Urothelium cell line (cell line): ENCODE measurements around the gene CASP3.

Source experiments
- DNase-seq: peaks from one replicate; pipeline ENCODE4 v3.0.0; 2011; ENCODE audit warnings: low spot score, mixed read lengths
- FAIRE-seq: peaks from 2 replicates; lab custom pipeline; 2011; peaks lifted over from hg19 to GRCh38; lab: Jason Lieb, UNC

Gene CASP3

DNA sequence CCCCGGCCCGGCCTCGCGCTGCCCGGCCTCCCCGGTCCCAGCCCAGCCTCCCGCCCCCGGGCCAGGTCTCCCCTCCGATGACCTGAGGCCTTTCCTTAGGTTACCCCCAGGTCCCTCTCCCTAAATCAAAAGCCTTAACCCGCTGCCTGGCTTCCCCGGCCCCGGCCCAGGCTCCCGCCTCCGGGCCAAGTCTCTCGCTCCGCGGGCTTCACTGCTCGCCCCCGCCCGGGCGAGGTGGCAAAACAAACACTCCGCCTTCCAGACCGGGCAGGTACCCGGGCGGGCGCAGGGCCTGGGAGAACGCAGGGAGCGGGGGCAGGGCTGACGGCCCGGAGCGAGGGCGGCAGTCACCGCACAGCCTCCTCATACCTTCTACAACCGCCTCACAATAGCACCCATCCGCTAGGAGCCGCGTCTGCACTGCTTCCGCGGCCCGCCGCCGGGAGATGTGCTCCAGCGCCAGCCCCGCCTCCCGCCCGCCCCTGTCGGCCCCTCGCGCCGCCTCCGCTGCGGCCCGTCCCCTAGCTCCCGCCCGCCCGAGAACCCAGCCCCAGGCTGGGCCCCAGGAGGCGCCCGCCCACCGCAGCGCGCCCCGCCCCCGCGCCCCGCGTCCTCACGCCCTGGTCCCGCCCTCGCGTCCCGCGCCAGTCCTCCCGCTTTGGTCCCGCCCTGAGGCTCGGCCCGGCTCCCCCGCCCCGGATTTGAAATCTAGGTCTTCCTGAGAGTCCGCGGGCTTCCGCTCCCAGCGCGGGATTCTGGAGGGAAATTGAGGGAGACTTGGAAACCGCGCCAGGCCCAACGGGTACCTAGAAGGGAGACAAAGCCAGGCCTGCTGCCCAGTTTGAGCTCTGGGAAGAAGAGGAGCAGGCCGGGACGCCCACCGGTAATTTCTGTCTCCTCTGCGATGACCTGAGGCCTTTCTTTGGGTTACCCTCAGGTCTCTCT lies at the start of gene CASP3, which contains the start of gene PRIMPOL:
Gene CASP3 (minus strand): TSS at position 422 of the 945 bp plus-strand sequence. CDS start 10,994 bp downstream, outside the sequence.
Gene PRIMPOL (plus strand): TSS at position 713 of the 945 bp plus-strand sequence. CDS start 7,403 bp downstream, outside the sequence.
- FAIRE-seq, result no peak
- peak; percentile 92 for DNase-seq

DNA sequence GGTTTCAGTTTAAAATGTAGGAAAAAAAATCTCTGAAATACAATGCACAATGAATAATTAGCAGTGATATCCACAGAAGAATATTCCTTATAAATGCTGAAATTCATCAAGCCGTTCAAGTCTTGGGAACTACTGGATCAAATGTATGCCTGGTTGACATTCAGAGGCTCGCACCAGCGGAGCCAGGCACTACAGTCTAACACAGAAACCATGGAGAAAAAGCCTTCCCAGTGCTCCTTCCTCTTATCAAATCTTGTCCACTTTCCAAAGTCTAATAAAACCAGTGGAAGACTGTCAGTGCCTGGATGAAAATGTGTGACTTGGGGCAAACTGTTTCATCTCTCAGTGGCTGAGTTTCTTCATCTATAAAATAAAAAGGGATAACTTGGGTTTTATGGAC lies 48.7 kb upstream of the CASP3 start:
- FAIRE-seq (no peak), DNase-seq (no peak)

DNA sequence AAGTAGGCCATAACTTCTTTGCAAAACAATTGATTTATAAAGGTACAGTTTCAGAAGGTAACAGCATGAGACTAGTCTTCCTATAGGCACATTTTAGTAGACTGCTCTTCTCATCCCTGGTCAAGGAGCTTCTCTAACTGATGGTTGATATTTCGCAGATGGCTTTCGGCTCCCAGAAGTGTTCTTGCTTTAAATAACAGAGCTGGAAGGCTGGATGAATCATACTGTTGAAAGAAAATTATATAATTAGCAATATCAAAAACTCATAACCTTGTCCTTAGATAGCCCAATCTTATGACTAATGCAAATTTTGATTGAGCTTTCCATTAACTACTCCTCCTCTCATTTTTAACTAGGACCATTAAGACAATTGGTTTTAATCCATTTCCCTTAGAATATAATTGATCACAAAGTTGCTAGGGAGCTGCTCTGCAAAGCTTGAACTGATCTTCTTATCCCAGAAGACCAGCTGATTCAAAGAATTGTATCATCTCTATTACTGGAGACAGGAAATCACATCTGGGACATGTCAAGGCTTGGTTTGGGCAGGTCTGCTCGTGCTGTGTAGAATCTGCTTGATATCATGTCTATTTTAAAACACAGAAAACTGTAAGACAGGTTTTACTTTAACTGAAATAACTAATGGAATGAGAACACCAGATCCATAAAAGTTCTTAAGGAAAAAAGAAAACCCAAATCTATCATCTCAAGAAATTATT lies 46.1 kb upstream of the CASP3 start:
- FAIRE-seq (no peak), DNase-seq (no peak)

DNA sequence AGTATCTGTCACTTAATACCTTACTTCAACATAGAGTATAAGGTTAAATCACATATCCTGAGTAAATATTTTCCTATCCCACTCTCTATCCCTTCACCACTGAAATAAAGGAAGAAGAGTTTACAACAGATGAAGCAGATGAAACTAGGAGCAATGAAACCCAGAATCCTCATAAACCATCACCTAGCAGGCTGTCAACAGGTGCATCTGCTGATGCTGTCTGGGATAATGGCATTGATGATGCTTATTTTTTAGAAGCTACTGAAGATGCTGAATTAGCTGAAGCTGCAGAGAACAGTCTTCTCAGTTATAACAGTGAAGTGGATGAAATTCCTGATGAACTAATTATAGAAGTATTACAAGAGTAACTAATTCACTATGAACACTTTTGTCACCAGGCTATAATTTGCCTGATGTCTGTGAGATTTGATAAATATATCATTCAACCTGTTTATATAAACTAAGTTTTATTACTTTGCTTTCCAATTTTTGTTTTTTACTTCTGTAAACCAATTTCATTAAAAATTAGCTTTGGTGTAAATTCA lies 45.2 kb upstream of the CASP3 start:
- DNase-seq (no peak), FAIRE-seq (no peak)

DNA sequence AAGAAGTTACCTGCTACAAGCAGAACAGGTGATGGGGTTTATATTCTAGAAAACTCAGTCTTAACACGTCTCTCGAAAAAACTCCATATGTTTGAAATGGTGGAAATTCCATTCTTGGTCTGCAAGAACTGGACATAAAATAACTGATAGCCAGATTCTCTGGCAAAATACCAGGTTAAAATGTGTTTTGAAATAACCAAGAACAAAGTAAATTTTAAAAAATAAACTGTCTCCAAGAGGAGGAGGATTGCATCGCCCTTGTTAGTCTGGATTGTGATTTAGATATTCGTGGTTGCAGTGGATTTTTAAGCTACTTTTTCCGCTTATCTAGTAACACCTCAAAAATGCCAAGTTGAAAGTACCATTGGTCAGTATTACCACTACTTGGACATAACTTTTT lies 43.8 kb upstream of the CASP3 start:
- FAIRE-seq (no peak), DNase-seq (no peak)

DNA sequence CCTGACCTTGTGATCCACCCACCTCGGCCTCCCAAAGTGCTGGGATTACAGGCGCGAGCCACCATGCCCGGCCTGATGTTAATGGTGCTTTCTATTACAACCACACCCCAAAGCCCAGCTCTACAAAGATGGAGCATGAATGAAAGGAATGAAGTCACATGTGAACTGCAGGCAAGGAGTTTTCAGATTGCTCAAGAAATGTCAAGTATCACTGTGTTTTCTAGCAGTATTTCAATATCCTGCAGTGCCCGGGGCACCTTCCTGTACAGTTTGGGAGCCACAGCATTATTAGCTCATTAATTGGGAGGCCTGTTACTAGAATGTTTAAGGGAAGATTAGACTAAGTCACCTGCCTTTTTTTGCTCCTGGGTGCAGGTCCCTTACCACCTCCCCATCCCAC lies 40.4 kb upstream of the CASP3 start:
- DNase-seq (no peak), FAIRE-seq (no peak)

DNA sequence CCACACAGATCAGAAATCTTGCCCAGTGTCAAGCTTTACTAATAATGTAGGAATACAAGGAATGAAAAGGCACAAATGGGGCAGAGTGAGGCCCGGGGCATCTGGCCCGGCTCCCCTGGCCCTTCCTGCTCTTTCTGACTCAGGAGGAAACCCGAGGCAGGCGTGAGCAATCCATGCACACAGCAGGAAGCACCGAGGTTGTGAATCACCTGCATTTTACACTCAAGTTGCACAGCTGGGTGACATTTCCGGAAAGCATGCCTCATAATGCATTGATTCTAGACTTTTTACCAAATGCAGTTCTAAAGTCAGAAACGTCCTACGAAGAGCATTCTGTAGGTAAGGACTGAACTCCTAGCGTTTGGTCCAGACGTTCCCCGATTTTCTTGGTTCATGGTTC lies 39.2 kb upstream of the CASP3 start:
- no peak for FAIRE-seq
- DNase-seq, result peak; percentile 74

DNA sequence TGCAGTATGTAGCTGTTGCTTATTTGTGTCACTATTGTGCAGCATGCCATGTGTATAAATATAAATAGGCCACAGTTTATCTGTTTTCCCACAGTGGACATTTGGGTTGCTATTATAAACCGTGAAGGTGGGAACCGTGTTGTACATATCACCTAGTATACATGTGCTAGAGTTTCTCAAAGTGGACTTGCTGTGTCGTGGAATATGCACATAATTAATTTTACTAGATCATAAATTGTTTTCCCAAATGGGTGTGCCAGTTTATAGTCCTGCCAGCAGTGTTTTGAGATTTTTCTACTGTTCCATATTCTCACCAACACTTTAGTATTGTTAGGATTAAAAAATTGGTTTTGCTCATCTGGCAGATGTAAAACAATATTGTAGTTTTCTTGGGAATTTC lies 38.8 kb upstream of the CASP3 start:
- FAIRE-seq, result no peak
- no peak for DNase-seq

DNA sequence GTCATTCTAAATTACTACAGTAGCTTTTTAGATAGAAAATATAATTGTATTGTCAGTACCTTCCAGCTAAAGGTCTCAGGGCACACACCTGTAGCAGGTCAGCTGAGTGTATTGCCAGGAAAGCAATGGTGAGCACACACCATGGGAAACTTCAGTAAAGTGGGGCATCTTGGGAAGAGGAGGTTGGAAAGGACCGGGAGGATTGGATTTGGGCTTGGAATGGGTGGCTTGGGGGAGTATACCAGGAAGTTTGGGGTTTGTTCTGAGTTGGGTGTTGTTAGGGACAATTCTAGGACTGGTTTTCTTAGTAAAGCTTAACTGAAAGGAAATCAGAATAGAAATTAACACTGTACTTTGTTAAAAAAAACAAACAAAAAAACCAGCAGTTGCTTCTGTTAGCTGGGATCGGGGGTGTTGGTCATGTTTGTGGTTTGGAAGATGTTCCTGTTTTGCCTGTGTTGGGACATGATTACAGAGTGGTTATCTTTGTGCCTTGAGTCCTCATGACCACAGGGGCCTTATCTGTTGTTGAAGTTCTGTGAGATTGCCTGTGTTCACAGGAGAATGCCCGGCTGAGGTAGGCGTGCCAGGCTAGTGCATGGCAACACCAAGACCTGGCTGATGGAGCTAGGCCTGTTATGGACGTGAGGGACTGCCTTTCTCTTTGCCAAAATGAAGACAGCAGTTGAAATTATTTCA lies 35.4 kb upstream of the CASP3 start:
- FAIRE-seq (no peak), DNase-seq (no peak)

DNA sequence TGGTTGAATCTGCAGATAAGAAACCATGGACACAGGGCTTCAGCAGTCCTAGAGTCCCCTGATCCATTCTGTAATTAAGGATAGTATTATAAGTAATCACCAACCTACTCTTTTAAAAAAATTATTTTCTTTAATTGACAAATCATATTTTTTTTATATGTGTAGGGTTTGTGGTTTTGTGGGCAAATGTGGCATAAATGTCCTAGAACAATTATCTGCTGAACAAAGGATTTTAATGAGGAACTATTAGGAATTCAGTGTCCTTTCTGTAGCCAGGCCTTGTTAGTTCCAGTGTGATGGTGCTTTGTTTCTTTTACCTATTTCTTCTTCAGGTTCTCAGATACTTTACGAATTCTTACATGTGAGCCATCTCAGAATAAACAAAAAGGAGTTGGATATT lies 32.7 kb upstream of the CASP3 start:
- DNase-seq (no peak), FAIRE-seq (no peak)

DNA sequence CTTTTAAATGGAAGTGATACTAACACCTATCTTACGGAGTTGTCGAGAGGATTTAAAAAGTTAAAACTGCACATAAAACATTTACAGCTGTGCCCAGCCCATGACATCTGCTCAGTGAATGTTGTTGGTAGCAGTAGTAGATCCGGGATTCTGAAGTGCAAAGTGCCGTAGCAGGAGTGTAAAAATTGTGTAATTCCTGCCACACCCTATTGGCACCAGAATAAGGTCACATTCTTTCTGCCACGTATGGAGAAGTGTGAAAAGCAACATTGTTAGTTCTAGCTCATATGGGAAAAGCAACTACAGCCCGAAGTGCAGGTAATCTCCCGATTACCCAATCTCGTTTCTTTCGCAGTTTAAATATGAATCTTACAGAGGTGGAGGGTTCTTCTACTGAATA lies 31.5 kb upstream of the CASP3 start:
- FAIRE-seq (no peak), DNase-seq (no peak)

DNA sequence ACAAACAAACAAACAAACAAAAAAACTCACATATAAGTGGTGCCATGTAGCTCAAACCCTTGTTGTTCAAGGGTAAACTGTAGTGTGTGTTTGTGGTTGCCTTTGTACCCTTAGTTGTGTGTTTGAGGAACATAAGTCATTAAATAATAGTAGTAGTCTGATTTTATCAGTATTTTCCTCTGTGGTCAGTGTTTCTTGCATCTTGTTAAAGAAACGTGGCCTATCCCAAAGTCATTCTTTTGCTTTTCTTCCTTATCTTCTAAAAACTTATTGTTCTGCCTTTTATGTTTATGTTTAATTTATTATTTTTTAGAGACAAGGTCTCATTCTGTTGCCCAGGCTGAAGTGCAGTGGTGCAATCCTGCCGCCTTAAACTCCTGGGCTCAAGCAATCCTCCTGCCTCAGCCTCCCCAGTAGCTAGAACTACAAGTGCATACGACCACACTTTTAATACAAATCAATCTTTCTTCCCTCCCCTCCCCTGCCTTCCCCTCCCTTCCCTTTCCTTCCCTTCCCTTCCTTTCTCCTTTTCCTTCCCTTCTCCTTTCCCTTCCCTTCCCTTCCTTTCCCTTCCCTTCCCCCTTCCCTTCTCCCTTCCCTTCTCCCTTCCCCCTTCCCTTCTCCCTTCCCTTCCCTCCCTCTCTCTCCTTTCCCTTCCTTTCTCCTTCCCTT lies 26.7 kb upstream of the CASP3 start:
- no peak for DNase-seq
- FAIRE-seq, result no peak

DNA sequence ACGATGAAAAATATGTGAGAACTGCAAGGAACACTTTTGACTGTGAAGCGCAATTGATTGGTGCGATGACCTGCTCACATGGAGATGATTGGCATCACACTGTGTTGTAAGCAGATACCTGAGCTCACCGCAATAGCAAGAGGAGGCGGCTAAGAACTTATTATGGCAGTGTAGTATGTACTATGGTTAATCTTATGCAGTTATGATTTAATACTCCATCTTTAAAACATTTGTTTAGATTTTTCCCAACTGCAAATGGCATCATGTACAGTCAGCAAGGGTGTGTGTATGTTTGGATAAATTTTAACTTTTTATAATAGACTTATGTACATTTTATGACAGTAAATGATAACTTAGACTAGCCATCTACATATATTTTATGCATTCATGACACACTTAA lies 25.8 kb upstream of the CASP3 start:
- DNase-seq, result no peak
- FAIRE-seq, result no peak

DNA sequence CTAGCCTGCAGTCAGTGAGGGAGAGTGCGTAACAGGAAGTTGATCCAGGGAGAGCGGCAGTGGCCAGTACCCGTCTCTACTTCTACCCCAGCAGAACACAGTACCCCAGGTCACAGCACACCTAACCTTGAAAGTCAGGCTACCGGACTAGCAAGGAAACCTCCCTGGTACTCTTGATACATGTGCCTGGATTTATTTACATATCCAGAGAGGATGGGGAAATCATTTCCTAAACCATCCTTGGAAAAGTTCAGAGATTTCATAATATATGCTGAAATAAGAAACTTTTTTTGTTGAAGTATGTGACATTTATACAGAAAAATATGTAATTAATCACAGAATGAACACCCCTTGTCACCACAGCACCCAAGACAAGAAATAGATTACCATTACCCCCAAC lies 24.8 kb upstream of the CASP3 start:
- no peak for FAIRE-seq
- no peak for DNase-seq

DNA sequence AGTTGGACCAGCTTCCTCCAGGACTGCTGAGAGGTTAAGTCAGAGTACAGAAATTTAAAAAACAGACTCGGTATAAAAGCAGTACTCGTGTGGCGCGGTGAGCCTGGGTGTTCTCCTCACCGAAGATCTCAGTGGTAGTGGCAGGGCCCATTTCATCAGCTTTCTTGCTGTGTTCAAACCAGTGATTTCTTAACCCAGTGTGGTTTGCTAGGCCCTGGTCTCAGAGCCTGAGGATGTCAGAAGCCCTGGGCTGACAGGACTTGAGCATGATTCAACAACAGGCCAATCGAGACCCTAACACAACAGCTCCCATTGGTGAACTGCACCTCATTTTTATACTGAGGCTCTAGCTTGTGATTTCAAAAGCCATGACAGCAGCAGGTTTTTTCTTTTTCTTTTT lies 23.5 kb upstream of the CASP3 start:
- no peak for DNase-seq

DNA sequence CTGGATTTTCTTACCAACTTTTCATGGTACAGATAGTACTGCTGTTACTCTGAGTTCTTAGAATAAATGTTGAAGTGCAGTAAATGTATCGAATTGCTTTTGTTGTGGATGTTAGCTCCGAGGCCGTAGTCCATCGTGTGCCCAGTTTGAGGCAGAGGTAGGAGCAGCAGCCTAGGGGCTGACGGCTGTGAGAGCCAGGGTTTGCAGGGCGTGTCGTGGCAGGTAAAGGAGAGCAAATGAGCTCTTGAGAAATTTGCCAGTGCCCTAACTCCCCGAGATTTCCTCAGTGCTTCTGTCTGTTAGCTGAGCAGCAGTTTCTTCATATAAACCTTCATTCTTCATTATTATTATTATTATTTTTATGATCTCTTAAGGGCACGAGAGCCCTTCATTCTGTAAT lies 21.9 kb upstream of the CASP3 start:
- DNase-seq (no peak), FAIRE-seq (no peak)

More for the DNA sequence above, 23.5 kb upstream of the CASP3 start:
- no peak for FAIRE-seq

DNA sequence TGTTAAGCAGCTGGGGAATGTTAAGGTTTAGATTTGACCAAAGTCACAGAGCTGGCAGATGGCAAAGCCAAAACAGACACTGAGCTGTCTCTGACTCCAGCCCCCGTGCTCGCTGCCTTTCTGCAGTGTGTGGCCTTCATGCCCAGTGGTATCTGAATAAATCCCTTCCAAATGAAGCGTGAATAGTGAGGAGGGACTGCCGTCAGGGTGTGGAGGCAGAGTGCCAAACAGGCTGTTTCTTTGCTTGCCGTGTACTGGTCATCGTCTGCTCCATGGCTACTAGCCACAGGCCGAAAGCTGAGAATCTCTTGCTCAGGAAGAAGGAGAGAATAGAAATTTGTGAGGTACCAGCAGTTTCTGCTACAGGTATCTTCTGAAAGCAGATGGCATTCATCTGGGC lies 20.0 kb upstream of the CASP3 start:
- DNase-seq (no peak), FAIRE-seq (no peak)

DNA sequence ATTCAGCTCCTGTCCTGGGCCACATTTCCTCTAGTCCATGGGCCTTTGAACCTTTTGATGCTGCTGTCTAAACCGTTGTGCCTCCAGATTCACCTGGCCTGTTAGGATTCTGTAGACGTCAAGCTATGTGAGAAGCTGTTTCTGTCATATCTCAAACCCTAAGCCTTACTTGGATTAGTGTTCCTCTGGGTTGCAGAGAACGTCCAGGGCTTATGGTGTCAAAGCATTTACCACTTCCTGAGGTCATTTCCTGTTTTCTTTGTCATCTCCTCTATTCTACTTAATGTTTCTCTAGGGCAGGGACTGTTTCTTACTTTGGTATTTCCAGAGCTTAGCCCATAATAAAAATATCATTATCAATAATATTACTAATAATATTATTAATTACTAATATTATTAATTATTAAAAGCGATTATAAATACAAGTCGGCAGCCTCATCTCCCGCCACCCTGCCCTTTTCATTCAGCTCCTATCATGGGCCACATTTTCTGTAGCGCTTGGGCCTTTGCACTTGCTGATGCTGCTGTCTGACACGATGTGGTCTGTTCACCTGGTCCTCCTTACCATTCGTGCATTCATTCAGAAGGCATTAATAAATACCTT lies 19.4 kb upstream of the CASP3 start:
- no peak for FAIRE-seq
- no peak for DNase-seq

DNA sequence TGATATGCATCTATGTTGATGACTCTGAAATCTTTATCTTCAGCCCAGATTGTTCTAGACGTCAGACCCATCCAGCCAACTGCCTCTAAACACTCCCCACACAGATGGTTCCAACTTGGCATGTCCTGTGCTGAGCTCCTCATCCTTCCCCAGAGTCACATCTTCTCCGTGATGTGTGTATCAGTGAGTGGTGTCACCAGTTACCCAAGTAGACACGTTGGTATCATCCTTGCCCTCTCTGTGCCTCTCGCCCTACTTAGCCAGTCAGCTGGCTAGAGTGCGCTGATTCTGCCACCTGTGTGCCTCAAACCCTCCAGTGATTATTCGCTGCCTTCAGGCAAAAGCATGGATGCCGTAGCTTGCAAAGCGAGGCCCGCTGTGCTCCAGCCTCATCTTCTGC lies 18.8 kb upstream of the CASP3 start:
- FAIRE-seq, result no peak

DNA sequence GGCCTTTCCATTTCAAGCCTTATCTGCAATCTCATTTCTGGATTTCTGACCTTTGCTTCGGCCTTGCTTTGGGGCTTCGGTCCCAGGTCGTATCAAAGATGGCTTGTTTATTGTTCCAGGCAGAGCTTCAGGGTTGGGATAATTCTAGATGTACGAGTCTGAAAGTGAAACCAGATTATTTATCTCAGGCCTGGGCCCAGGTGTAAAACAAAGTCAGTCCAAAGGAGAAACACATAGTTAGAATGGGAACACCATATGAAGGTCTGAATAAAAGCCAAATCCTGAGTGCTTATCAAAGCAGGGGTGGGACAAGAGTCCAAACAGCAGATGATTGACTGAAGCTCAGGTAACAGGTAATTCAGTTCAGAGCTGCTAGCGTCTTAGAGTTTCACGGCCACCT lies 17.4 kb upstream of the CASP3 start:
- FAIRE-seq (no peak), DNase-seq (no peak)

More for the DNA sequence above, 18.8 kb upstream of the CASP3 start:
- no peak for DNase-seq
